GM18861 (cell line): ENCODE measurements around the gene APLN.

ENCODE experiments used
- ATAC-seq: cut with Tn5 transposase; IDR thresholded peaks from one replicate; pipeline ENCODE4 v1.9.1; 2021; ENCODE audit not compliant: unreplicated experiment

APLN gene

GRCh38 chrX:129654652-129655546 lies at the start of gene APLN:
TSS of gene APLN (minus strand) at chrX:129654956. CDS start at chrX:129654630, 326 bp downstream.
- ATAC-seq, result peak; percentile 16

GRCh38 chrX:129704491-129704890 lies 49.7 kb upstream of the APLN start:
- no peak for ATAC-seq

- ATAC-seq, result no peak
Observed at GRCh38 chrX:129701624-129702069, 46.9 kb upstream of the APLN start.

- no peak for ATAC-seq
Observed at GRCh38 chrX:129700536-129700935, 45.8 kb upstream of the APLN start.

- no peak for ATAC-seq
Observed at GRCh38 chrX:129698150-129698549, 43.4 kb upstream of the APLN start.

- ATAC-seq, result no peak
Observed at GRCh38 chrX:129697204-129697829, 42.6 kb upstream of the APLN start.

- ATAC-seq, result no peak
Observed at GRCh38 chrX:129696463-129697155, 41.9 kb upstream of the APLN start.

- no peak for ATAC-seq
Observed at GRCh38 chrX:129695937-129696336, 41.2 kb upstream of the APLN start.

GRCh38 chrX:129695535-129695934 lies 40.8 kb upstream of the APLN start:
- no peak for ATAC-seq

GRCh38 chrX:129694805-129695204 lies 40.0 kb upstream of the APLN start:
- no peak for ATAC-seq

GRCh38 chrX:129693354-129693753 lies 38.6 kb upstream of the APLN start:
- no peak for ATAC-seq

GRCh38 chrX:129690435-129690834 lies 35.7 kb upstream of the APLN start:
- ATAC-seq, result no peak

- no peak for ATAC-seq
Observed at GRCh38 chrX:129689796-129690195, 35.0 kb upstream of the APLN start.

- no peak for ATAC-seq
Observed at GRCh38 chrX:129688097-129688496, 33.3 kb upstream of the APLN start.

GRCh38 chrX:129686422-129686948 lies 31.7 kb upstream of the APLN start:
- no peak for ATAC-seq

GRCh38 chrX:129682979-129683378 lies 28.2 kb upstream of the APLN start:
- no peak for ATAC-seq

- ATAC-seq, result no peak
Observed at GRCh38 chrX:129679901-129680300, 25.1 kb upstream of the APLN start.

- peak; percentile 19 for ATAC-seq
Observed at GRCh38 chrX:129678614-129679195, 23.9 kb upstream of the APLN start.

- ATAC-seq, result no peak
Observed at GRCh38 chrX:129667412-129667811, 12.7 kb upstream of the APLN start.

GRCh38 chrX:129665916-129666644 lies 11.3 kb upstream of the APLN start:
- ATAC-seq, result no peak
